ENCODE data around the gene ACTL9. TPM values are rescaled to one million over a fixed set of nuclear protein-coding genes. Genes with fewer than 3 reads are reported as not detected.

Gene ACTL9
- total RNA-seq, 2 donors from 2014 or later: not detected

GRCh38 chr19:8695911-8696310 is 2.7 kb downstream of the ACTL9 start:
- TF ChIP-seq CTCF (conservative IDR thresholded peaks at IDR 0.05): no peak
- Histone ChIP-seq H3K27ac (ENCODE audit: low read depth, low read length) (no peak overlapping the region), H3K27me3 (ENCODE audit: control insufficient read depth, insufficient read depth, low read length, poor library complexity, severe bottlenecking) (no peaks in the 10 kb centered on the region), H3K36me3 (ENCODE audit: control insufficient read depth, insufficient read depth, low read length) (no peaks in the 10 kb centered on the region), H3K9me3 (ENCODE audit: control insufficient read depth, low read length) (no peaks in the 10 kb centered on the region), H3K4me1 (ENCODE audit: control insufficient read depth, insufficient read depth, low read length) (no peaks in the 10 kb centered on the region), H3K4me3 (ENCODE audit: low read length) (no peak overlapping the region), H3K9ac (ENCODE audit: extremely low read depth, low read length, poor library complexity, severe bottlenecking) (no peak overlapping the region)
- Mint-ChIP-seq H3K27me3 (ENCODE audit: insufficient read depth) (peaks cover 38% of the 10 kb centered on the region), H3K36me3 (ENCODE audit: low read depth) (no peaks in the 10 kb centered on the region), H3K9me3 (peaks cover 3% of the 10 kb centered on the region), H3K4me3 (no peak overlapping the region), H3K4me1 (no peaks in the 10 kb centered on the region), H3K27ac (no peak overlapping the region)
- DNase-seq: no peak
- 67 to 69% methylated on average over 5 to 6 of the region's 6 CpGs for WGBS, 2 experiments (ENCODE audit: insufficient coverage in 1 of 2, insufficient read length in 1 of 2)

- 61% methylated on average over 6 of the region's 6 CpGs; no CpG with 5 or more reads in 1 of the 2 experiments for WGBS, 2 experiments (ENCODE audit: insufficient coverage in 1 of 2, insufficient read length in 1 of 2)
- H3K4me1 ChIP-seq (ENCODE audit: control insufficient read depth, insufficient read depth, low read length): no peaks in the 10 kb centered on the region
- no peak for TF ChIP-seq CTCF (conservative IDR thresholded peaks at IDR 0.05)
- H3K9me3 ChIP-seq (ENCODE audit: control insufficient read depth, low read length): no peaks in the 10 kb centered on the region
- H3K9ac ChIP-seq (ENCODE audit: extremely low read depth, low read length, poor library complexity, severe bottlenecking): no peak overlapping the region
- H3K27me3 ChIP-seq (ENCODE audit: control insufficient read depth, insufficient read depth, low read length, poor library complexity, severe bottlenecking): no peaks in the 10 kb centered on the region
- Mint-ChIP-seq H3K36me3 (ENCODE audit: low read depth) (no peaks in the 10 kb centered on the region), H3K9me3 (peaks cover 4% of the 10 kb centered on the region), H3K27ac (no peak overlapping the region), H3K4me3 (no peak overlapping the region), H3K4me1 (no peaks in the 10 kb centered on the region), H3K27me3 (ENCODE audit: insufficient read depth) (peaks cover 41% of the 10 kb centered on the region)
- no peaks in the 10 kb centered on the region for H3K36me3 ChIP-seq (ENCODE audit: control insufficient read depth, insufficient read depth, low read length)
- H3K4me3 ChIP-seq (ENCODE audit: low read length): no peak overlapping the region
- no peak for DNase-seq
- H3K27ac ChIP-seq (ENCODE audit: low read depth, low read length): no peak overlapping the region
Observed at GRCh38 chr19:8695501-8695900, 3.1 kb downstream of the ACTL9 start.

GRCh38 chr19:8690753-8691539 is 7.6 kb downstream of the ACTL9 start:
- Histone ChIP-seq H3K9ac (ENCODE audit: extremely low read depth, low read length, poor library complexity, severe bottlenecking) (no peak overlapping the region), H3K4me3 (ENCODE audit: low read length) (no peak overlapping the region), H3K36me3 (ENCODE audit: control insufficient read depth, insufficient read depth, low read length) (no peaks in the 10 kb centered on the region), H3K27me3 (ENCODE audit: control insufficient read depth, insufficient read depth, low read length, poor library complexity, severe bottlenecking) (no peaks in the 10 kb centered on the region), H3K4me1 (ENCODE audit: control insufficient read depth, insufficient read depth, low read length) (no peaks in the 10 kb centered on the region), H3K27ac (ENCODE audit: low read depth, low read length) (no peak overlapping the region), H3K9me3 (ENCODE audit: control insufficient read depth, low read length) (no peaks in the 10 kb centered on the region)
- H3K36me3 Mint-ChIP-seq (ENCODE audit: low read depth): no peaks in the 10 kb centered on the region
- no peaks in the 10 kb centered on the region for H3K4me1 Mint-ChIP-seq
- no peak for DNase-seq
- no peak overlapping the region for H3K4me3 Mint-ChIP-seq
- peaks cover 18% of the 10 kb centered on the region for H3K27me3 Mint-ChIP-seq (ENCODE audit: insufficient read depth)
- WGBS, 2 experiments (ENCODE audit: insufficient coverage in 1 of 2, insufficient read length in 1 of 2): 41 to 50% methylated on average over 2 to 5 of the region's 5 CpGs
- TF ChIP-seq CTCF (conservative IDR thresholded peaks at IDR 0.05): no peak
- no peak overlapping the region for H3K27ac Mint-ChIP-seq
- peaks cover 17% of the 10 kb centered on the region for H3K9me3 Mint-ChIP-seq

Measured in endodermal cell (in vitro differentiated cells).